Activated CD4-positive, alpha-beta T cell treated with anti-CD3 and anti-CD28 coated beads for 24 hours (primary cell): ENCODE results near the gene WRAP73.

Source experiments
- DNase-seq, 2 donors: peaks; one replicate each; pipeline ENCODE4 v3.0.0-alpha.2; 2020; ENCODE audit warnings: low read depth in 2 of 2

Gene WRAP73

DNA sequence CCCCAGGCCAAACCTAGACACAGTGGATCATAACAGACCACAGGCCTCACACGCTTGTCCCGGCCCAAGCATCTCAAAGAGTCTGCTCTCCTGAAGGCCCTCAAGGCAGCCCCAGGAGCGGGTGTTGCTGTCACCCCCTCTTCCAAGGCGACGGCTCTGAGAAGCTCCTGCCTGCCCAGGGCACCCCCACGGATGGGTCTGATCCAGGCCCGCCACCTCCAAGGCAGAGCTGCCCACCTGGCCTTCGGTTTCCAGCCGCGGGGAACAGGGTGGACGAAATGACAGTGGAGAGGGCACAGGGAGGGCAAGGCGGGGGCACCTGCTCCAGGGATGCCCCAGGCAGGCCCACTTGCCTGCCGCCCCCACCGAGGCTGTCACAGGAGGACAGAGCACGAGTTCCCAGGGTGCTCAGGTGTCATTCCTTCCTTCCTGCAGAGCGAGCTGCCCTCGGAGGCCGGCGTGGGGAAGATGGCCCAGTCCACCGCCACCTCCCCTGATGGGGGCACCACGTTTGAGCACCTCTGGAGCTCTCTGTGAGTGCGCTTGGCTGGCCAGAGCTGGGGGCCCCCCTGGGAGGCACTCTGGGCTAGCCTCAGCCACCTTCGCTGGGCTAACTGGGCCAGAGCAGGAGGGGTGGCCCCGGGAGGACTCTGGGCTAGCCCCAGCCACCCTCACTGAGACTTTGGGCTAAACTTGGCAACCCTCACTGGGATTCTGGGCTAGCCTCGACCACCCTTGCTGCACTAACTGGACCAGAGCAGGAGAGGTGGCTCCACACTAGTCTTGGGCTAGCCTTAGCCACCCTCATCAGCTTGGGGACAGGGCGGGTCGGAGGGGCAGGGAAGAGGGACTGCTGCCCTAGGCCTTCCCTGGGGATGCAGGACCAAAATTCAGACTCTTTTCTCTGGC, 32.2 kb upstream of the WRAP73 start:
- DNase-seq = no peak

DNA sequence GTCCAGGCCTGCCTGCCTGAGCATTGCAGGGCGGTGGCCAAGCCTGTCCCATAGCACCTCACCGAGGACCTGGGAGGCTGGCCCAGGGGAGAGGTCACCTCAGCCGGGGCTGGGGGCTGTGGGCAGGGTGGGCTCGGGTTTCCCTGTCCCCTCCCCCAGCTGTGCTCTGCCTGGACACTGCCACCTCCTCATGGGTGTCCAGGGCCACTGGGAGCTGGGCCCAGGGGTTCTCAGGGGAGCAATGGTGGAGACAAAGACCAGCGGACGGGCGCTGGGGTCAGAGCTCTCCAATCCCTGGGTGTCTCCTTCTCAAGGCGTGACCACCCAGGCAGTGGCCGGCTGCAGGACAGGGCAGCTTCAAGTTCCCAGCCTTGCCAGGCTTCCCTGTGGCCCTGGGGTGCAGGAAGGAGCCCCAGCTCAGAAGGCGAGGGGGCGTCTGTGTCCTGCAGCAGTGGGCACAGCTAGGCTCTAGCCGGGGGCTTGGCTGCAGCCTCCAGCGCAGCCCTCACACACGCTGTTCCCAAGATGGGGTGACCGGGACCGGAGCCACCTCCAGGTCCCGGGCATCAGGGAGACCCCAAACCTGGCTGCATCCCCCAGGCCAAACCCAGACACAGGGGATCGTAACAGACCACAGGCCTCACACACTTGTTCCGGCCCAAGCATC, 31.5 kb upstream of the WRAP73 start:
- no peak for DNase-seq

DNA sequence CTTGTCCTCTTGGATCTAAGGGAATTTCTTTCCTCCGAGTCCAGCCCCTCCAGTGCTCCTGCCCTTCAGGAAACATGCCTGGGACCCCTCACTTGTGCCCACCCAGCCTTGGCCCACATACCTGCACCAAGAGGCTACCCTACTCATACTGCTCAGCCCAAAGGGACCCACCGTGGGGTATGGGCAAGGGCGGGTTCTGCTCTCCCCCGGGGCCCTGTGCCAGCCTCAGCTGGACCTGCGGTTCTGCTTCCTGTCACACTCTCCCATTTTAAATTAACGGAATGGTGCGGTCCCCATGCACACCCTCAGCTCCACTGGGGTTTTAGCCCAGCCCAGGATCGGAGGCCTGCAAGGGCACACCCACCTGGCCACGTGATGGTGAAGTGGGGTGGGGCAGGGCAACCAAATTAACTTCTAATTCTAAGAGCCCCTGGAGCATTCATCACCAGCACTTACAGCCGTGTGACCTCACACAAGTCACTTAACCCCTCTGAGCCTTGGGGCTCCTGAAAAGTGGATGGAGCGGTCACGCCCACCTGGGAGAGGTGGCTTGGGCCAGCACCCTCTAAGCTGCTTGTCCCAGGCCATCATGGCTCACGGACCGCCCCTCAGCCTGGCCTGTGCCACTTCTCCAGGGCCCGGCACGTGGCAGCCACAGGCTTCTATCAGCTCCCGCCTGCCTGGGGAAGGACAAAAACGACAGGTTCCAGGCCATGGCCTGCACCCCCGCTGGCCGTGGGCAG, 30.8 kb upstream of the WRAP73 start:
- DNase-seq = no peak

DNA sequence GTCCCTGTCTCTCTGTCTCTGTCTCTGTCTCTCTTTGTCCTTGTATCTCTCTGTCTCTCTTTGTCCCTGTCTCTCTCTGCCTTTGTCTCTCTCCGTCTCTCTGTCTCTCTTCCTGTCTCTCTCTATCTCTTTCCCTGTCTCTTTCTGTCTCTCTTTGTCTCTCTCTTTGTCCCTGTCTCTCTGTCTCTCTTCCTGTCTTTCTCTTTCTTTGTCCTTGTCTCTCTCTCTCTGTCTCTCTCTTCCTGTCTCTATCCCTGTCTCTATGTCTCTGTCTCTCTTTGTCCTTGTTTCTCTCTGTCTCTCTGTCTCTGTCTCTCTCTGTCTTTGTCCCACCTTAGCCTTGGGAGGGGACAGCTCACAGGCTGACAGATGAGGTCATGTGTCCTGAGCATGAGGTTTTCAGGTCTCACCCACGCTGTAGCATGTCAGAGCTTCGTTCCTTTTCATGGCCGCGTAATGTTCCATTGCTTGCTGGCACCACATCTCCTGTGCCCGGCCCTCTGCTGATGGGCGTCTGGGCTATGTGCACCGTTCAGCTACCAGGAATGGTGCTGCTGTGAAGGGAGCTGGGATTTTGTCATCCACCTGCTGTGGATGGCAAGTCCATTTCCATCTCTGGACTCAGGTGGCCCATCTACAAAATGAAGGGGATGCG, 30.0 kb upstream of the WRAP73 start:
- DNase-seq = no peak

DNA sequence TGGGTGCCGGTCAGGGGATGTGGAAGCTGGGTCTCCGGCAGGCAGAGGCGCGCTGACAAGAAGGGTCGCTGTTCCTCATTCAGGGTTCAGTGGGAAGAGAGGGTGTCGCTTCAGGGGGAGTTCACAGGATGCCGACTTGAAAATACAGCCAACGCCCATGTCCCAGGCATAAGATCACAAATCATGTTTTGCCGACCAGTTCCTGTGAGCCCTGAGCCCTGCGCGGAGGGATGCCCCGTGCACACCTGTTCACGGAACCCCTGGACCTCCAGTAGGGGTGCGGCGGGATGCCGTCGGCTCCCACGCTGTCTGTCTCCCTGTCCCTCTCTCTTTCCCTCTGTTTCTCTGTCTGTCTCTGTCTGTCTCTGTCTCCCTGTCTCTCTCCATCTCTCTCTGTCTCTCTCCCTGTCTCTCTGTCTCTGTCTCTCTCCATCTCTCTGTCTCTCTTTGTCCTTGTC, 29.2 kb upstream of the WRAP73 start:
- no peak for DNase-seq

DNA sequence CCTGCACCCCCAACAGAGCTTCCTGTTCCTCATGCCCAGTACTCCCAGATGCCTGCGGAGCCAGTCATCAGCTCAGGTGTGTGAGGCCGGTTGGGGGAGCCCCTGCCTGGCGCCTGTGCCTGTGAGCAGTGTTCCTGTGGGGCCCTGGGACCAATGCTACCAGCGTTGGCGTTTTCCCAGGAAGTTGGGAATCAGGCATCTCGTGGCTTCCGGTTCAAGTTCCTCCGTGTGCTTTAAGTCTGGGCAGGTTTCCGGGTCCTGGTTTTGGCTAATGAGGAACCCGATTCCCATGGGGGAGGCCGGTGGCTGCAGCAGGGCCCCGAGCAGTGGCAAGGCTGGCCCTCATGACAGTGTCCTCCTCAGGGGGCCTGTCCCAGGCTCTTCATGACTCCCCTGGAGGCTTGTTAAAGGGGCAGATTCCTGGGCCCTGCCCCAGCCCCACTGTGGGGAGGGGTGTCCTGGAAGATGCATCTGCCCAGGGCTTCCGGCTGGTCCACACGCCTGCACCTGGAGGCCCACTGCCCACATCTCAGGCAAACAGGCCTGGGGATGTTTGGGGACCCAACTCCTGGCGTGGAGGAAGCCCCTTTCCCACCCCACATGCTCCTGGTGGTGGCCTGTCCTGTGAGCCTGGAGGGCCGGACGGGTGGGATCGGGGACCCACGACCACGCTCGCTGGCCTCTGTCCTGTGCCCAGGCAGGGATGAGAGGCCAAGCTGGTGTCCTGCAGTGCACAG, 28.6 kb upstream of the WRAP73 start:
- DNase-seq = no peak

DNA sequence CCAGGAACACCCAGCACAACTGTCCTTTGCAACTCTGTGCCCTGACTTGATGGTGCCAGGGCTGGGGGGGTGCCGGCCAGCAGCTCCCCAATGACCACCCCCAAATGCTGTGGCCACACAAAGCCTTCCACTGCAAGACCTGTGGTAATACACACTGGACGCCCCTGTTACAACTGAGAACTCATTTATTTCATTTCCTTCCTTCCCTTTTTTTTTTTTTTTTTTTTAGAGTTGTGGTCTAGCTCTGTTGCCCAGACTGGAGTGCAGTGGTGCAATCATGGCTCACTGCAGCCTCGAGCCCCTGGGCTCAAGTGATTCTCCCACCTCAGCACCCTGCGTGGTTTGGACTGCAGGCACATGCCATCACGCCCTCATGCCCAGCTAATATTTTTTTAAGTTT, 27.6 kb upstream of the WRAP73 start:
- DNase-seq = no peak

DNA sequence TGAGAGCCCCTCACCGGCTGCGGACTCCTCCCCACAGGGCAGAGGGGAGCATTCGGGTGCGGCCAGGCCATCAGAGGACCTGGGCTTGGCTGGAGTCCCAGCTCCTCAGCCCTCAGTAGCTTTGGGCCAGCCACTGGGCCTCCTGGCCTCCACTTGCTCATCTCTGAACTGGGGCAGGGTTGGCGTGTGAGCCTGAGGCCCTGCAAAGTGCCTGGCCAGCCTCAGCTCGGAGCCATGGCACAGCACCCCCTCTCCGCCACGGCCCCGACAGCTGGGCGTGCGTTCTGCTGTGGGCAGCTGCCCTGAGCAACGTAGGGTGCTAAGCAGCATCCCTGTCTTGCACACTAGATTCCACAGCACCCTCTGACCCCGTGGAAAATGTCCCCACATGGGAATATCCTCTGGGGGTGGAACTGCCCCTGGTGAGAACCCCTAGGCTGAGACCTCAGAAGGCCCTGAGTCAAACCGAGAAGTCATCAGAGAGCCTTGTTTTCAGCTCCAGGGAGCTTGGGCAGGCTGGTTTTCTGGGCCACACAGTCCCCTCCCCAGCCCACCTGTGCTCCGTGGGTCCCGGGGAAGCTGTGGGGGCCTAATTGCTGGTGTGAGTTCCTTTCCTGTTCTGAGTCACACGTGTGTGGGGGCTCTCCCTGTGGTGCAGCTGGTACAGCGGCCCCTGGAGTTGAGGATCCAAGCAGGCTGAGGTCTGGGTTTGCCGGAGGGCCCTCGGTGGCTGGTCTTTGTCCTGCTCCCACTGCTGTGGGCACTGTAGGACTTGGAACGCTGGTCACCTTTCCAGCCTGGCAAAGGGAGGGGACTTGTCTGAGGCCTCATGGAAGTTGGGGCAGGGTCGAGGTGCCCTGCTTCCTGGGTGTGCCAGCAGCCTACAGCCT, 26.9 kb upstream of the WRAP73 start:
- DNase-seq = no peak

DNA sequence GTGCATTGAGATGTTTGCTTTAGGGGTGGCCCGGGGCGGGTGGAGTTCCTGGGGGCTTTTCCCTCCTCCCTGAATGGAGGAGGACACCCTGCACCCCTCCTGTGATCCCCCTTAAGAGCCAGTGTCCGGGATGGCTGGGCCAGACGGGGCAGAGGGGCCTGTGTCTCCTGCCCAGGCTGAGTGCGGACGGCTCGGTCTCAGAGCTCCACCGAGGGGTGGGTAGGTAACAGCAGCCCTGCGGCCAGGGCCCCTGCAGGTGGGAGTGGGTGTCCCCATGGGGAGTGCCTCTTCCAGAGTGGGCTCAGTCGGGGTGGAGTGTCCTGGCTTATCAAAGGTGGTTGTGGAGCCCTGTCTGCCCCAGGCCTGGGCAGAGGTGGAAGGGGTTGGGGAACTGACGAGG, 25.5 kb upstream of the WRAP73 start:
- no peak for DNase-seq

DNA sequence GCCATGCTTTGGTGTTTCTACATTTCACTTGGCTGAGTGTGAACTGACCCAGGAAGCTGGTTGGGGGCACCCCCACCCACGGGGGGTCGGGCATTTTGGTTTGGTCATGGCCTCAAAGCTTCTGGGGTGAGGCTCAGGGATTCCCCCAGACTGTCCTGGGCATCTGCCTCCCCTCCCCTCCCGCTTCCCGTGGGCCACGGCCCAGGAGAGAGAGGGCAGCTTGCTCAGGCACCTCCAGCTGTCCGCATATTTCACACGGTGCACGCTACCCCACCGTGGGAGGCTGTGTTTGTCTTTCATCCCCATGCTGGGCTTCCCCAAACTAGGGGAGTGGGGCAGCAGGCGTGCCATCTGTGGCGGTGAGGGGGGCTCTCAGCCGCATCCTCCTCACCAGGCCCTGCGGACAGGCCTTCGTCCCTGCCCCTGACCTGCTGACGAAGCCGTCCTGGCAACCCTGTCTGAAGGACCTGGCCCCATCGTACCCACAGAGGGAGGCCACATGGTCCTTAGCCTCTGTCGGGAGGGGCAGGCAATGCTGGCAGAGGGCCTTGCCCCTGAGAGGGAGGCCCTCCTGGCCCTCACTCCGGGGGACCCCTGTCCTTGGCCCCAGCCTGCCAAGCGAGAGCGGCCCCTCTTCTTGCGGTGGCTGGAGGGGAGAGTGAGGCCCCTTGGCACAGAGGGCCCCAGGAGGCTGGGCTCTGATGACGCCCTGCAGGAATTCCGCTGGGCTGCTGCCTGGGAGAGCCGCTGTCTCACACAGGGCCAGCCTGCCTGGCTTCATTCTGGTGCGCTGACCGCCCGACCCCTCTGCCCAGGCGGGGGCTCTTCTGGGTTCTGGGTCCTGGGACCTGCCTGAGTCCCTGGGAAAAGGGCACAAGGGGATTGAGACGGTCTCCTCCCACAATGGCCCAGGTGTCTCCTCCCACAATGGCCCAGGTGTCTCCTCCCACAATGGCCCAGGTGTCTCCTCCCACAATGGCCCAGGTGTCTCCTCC, 24.5 kb upstream of the WRAP73 start:
- DNase-seq = no peak

DNA sequence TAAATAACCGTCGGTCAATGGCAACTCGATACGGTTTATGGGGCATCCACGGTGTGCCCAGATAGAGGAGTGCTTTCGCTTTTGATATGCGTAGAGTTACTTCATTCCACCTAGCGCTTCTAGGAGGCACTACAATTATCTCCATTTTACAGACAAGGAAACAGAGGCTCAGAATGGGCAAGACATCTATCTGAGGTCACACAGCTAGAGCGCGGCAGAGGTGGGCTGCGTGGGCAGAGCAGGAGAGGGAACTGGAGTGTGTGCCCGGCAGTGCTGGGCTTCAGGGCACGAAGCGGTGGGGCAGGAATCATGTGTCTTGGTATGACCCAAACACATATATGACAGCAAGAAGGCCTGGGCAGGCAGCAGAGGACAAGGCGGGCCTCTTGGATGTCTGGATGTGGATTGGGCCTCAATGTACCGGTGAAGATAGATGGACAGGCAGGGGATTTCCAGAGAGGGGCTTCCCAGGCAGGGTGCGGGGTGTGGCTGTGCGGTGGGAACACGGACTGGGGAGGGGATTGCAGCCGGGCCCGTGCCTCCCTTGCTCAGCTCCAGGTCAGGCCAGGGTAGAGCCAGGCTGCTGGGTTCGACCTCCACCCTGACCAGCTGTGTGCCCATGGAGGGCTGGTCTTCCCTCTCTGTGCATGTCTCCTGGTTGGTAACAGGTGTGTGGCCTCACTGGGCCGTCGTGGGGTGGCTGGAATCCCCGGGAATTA, 23.6 kb upstream of the WRAP73 start:
- no peak for DNase-seq

DNA sequence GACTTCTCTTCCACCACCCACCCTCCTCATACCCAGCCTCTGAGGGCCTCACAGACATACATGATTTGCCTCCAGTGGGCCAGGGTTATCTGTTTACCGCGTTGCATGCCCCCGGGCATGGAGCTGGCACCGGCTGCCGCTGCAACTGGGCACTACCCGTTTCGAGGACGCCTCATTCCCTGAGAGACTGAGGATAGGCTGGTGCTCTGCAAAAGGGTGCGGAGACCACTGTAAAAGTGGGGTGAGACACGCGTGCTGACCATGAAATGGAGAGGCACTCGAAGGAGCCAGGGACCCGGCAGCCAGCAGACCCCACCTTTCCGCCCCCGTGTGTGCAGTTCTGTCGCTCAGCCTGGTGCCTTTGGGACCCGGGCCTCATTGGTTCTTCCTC, 23.1 kb upstream of the WRAP73 start:
- no peak for DNase-seq

DNA sequence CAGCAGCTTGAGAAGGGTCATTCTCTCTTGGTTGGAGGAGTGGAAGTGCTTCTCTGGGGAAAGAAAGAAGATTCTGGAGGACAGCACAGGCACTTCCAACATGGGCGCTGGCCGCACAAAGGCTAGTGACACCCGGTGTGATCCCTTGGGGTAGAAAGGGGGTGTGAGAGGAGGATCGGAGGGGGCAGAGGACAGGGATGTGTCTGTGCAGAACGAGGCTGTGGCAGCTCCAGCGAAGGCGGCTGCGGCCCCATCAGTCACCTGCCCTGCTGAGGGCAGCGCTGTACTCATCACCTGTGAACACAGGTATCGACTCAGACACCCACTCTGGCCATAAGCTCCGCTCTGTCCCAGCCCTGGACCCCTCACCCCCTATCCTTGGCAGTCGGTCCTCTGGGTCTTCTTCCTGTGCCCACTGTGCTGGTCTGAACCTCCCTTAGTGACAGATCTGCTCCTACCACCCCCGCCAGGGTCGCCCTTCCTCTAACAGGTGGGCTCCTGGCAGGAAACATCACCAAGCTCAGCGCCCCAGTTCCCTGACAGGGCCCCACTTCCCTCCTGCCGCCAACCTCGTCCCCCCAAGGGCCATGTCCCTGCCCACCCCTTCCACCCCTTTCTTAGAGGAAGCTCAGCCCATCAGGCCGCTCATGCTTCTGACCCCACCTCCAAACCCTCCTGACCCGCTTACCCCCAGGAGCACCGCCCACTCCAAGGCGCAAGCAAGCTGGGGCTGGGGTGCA, 22.5 kb upstream of the WRAP73 start:
- DNase-seq = no peak

DNA sequence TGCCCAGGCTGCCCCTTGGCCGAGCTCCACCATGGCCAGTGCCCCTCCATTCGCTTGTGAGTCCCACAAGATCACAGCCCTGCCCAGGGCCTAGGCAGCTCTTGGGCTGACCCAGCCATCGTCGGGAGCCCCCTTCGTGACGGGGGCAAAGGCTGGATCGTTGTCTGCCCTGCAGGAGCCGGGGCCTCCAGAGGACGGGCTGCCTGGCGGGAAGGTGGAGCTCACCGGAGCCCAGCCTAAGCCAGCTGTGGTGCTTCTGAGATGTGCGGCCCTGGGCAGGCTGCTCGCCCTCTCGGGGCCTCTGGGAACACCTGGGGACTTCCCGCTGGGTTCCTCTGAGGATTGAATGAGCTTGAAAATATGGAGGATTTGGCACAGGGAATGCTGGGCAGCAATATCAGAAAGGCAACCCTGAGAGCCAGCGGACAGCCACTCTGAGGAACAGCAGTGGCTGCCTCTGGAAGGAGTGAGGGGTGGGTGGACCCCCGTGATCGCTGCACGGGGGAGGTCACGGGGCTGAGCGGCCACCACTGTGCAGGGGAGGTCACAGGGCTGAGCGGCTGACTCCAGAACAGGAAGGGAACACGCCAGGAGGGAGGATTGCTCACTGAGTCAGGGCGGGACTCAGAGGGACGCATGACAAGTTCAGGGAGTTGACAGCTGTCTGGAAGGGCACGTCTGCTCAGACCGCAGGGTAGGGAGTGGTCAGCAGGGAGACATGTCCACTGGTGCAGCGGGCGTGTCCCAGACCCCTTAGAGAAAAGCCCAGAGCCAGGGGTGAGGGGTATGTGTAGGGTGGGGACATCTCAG, 21.7 kb upstream of the WRAP73 start:
- DNase-seq = no peak

DNA sequence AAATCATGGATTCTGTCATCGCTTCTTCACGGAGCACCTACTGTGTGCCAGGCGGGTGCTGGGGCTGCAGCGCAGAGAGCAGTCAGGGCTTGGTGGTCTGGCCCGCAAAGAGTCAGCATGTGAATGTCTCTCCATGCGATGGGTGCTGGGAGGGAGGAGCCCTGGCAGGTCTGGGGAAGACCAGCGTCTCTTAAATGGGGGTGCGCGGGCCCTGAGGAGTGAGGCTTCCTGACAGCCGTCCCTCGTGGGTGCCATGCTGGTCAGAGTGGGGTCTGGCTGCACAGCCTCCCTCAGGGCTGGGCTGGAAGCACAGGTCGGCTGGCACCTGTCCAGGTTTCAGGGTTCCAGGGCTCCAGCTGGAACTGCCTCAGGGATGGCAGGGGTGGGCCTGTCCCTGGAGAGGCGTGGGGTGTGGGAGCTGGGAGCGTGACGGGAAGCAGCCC, 20.9 kb upstream of the WRAP73 start:
- no peak for DNase-seq

DNA sequence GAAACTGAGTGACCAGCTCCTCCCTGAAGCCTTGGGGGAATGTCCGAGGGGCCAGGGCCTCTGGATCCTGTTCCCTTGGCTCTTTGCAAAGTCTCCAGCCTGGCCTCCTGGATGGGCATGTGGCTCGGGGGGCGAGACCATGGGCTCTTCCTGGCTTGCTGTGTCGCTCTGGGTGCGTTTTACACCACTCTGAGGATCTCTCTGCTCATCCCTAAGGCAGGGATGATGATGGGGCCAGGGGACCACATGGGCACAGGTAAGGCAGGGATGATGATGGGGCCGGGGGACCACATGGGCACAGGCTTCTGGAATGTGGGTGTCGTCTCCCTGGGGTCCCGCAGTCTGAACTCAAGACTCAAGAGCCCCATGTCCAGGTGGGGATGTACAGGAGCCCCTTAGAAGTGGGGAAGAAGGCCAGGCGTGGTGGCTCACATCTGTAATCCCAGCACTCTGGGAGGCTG, 20.1 kb upstream of the WRAP73 start:
- no peak for DNase-seq

DNA sequence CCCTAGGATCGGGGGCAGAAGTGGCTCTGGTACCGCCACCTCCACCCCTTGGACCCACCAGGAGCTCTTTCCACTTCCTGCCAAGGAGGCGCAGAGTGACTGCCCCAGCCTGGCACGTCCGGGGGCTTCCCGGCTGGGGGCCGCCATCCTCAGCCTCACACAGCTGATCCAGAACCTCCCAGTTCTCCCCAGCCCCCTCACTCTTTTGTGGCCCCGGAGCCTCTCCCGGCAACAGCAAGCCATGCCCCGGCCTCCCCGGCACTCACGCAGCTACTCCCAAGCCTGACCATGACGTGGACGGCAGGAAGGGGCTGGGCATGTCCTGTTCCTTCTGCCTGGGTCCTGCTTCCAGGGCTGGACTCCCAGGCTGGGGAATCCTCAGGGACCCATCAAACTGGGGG, 19.5 kb upstream of the WRAP73 start:
- DNase-seq = no peak
